Right ventricle myocardium superior (tissue), 1 donor: ENCODE measurements around the gene LMX1B. TPM values are rescaled to one million over a fixed set of nuclear protein-coding genes. Genes with fewer than 3 reads are reported as not detected.
A peak's percentile ranks its signal among the peaks of the same experiment; 100 is the strongest.

Experiments used
- ATAC-seq: fragments of 200-7000 bp; cut with Tn5 transposase; one replicate; pipeline ENCODE4 v1.9.1; 2020; ENCODE audit warnings: mild to moderate bottlenecking; ENCODE audit not compliant: poor library complexity
- DNase-seq: peaks from one replicate; pipeline ENCODE4 v3.0.0-alpha.2; 2020
- intact Hi-C: fragments of 100-400 bp; cut with DNase I; formaldehyde crosslinking; loops from one replicate; pipeline ENCODE4 v1.11.2; 2022
- total RNA-seq: library from RNA; stranded (reverse); fragmentation: NEBNext Ultra II Directional; extraction: Animal tissue kit (Norgen Biotek cat#: 25700); gene quantifications from one replicate; pipeline ENCODE4 v1.2.1, GENCODE V29; 2021
- donor health status: DM: no; HTN: yes; CAD: no; lungs with severe emphysema.

LMX1B gene
- total RNA-seq, 1 donor from 2014 or later, result 0.70 TPM

DNA sequence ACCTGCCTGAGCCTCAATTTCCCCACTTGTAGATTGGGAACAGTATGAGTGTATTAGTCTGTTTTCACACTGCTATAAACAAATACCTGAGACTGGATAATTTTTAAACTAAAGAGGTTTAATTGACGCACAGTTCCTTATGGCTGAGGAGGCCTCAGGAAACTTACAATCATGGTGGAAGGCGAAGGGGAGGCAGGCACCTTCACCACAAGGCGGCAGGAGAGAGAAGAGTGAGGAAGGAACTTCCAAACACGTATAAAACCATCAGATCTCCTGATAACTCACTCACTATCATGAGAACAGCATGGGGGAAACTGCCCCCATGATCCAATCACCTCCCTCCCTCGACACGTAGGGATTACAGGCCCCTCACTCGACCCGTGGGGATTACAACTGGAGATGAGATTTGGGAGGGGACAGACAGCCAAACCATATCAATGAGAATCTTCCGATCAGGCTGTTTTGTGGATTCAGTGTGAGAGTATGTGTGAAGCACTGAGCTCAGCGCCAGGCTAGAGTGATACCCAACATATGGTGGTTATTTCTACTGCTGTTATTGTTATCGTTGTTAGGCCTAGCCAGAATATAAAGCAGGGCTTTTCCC, 14.6 kb upstream of the LMX1B start:
- DNase-seq (no peak), ATAC-seq (no peak)
- intact Hi-C loops, result no loop called here

DNA sequence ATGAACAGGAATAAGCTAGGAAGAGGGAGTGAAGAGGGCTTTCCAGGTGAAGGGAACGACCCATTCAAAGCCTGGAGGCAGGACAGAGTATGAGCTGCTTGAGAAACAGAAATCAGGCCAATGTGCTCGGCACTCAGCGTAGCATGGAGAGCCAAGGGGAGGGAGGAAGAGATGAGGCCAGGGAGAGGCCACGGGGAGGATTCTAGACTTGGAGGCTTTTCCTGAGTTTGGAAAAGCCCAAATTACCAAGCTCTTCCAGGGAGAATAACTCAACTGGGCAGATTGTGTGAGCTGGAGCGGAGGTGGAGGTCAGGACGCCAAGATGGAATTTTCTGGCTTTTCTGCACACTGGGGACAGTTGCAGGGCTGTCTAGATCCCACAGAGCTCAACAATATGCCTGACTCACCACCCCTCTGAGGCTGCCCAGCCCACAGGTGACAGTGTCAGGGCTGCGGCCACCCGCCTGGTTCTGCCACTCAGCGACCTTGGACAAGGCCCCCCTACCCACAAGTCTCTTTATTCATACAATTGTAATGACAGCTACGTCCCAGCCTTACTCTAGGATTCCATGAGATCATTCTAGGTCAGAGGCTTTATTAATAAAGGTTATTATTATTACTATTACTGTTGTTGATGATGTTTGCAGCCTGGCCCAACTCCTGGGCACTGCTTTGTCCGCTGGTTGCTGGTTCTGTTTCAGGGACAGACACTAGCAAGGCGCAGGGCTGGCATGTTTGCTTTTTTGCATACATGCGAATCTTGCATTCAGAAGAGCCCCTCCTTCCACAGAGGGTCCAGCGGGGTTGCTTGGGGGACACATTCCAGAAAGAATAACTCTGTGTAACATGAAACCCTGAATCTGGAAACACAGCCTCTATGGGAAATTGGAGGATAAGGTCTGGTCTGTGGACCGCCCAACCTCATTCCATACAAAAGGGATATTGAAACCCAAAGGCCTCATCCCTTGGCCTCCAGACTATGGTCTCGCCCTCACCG, 9.4 kb upstream of the LMX1B start:
- intact Hi-C loops, result no loop called here
- ATAC-seq (peak; percentile 79), DNase-seq (no peak)

DNA sequence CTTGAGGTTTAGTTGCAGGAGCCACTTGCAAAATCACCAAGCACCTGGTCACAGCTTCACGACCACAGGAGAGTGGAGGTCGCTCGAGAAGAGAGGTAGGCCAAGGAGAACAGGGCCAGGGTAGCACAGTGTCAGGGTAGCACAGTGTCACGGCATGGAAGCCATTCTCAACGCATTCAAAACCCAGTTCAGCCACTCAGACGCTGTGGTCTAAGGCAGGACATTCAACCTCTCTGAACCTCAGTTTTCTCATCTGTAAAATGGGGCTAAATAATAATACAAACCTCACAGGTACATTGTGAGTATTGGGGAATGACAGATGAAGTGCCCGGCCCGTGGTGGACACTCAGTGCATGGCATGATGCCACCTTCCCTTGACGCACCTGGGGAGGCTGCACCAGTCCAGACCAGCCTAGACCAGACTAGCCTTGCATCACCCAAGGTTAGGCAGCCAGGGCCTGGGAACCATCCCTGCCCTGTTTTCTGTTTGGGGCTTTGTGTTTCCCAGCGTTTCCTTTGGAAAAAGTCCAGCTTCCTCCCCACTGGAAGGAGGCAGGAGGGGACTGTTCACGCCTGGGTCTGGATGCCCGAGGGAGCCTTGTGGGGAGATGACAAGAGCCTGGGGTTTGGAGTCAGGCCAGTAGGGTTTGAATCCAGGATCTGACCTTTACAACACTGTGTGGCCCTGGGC, 7.8 kb upstream of the LMX1B start:
- intact Hi-C loops, result no loop called here
- ATAC-seq (no peak), DNase-seq (no peak)

DNA sequence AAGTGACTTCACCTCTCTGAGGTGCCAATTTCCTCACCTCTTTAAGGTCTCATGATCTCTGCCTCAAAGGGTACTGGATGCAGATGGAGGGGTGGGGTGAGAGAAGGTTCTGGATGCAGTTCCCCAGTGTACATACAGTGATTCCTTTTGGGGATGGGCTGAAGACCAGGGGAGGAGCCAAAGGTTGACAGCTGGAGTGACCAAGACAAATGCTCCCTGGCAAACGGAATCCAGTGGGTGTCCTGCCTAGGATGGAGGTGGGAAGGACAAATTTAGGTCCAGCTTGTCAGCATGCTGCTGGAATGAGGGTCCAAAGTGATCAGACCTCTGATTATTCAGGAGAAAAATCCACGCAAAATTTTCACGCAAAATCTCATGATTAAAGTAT, 7.3 kb upstream of the LMX1B start:
- ATAC-seq (no peak), DNase-seq (no peak)
- intact Hi-C loops, result no loop called here

DNA sequence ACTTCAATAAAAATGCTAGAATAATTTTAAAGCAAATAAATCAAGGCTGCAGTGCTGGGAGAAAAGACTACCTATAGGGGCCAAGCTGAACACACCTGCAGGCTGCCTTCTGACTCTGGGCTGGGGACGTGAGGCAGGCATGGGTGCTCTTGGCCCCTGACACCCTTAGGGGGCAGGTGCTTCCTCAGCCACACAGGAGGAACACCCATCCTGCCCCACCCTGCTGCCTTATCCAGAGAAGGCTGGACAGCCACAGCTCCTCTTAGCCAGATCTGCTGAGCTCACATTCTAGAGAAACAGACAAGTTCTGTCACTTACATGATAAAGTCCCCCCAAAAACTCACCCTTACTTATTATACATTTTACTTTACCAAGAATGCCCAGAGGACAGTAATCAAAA, 6.6 kb upstream of the LMX1B start:
- no peak for ATAC-seq
- DNase-seq, result no peak
- intact Hi-C loops, result no loop called here

DNA sequence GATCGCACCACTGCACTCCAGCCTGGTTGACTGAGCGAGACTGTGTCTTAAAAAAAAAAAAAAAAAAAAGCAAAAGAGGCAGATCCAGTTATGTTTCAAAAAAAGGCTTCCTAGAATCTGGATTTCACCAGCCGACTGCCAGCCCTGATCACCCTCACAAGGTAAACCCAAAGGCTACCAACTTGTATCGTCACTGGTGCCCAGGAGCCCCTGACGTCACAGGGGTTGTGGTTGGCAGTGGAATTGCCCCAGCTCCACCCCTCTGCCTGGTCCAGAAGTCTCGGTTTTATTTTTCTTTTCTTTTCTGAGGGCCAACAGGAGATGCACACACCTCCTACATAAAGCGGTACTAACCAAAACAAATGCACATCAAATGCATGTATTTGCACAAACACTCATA, 6.0 kb upstream of the LMX1B start:
- DNase-seq (no peak), ATAC-seq (no peak)
- intact Hi-C loops, result no loop called here

DNA sequence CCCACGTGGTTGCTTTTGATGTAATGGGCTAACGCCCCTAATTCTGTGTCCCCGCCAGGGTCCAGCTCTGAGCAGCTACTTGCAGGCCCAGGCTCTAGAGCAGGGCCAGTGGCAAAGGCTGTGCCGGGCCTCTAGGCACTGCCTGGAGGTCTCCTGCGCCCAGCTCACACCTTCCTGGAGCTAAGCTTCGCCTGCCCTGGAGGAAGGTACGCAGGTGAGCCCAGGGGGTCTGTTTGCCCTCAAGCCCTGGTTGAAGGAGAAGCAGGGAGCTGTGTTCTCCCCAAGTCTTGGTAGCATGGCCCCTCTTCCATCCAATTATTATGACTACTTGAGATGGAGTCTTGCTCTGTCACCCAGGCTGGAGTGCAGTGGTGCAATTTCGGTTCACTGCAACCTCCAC, 5.2 kb upstream of the LMX1B start:
- ATAC-seq, result no peak
- intact Hi-C loops, result no loop called here
- no peak for DNase-seq

DNA sequence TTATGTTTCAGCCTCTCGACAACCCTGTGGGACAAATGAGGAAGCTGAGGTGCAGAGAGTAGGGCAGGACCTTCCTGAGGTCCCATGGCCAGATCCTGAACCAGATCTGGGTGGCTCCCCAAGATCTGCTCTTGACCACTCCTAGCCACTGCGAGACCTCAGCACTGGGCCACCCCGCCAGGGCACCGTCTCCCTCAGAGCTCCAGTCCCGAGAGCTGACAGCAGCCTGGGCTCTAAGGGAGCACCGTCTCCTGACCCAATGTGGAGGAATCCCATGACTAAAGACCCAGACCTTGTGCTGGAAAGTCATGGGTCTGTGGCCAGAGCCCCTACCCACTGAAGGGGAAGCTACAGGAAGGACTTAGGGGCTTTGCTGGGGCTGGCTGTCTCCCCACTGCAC, 4.5 kb upstream of the LMX1B start:
- intact Hi-C loops, result no loop called here
- no peak for DNase-seq
- no peak for ATAC-seq

DNA sequence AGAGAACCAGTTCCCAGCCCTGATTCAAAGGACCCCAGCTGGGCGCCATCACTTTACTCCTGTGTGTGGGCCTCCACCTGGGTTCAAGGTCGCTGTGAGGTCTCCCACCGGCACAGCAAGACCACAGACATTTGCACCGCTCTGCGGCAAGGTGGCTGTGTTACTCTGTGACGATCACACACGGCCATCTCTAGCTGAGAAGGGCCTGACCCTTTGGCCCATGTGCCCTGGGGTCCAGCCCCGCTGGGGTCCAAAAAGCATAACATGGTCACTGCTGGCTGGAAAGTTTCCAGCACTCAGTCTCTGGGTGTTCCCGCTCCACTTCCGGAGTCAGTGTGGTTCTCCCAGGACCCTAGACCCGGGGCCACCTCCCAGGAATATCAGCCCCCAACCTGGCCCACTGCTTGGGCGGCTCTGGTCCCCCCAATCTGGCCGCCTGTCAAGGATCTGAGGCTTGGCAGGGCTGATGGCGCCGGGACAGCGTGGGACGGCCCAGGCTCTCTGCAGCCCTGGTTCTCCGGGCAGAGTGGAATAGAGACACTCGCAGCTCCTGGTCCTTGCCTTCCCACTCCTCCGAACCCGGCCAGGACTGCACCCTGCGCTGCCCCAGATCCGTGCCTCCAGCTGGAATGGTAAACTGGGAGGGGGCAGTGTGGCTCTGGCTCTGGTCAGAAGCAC, 3.9 kb upstream of the LMX1B start:
- intact Hi-C loops, result loop anchor here (5.0 to 10.0 kb wide), 2 partner anchors 82 to 175 kb away; no protein-coding TSS in a partner anchor
- ATAC-seq (no peak), DNase-seq (no peak)

DNA sequence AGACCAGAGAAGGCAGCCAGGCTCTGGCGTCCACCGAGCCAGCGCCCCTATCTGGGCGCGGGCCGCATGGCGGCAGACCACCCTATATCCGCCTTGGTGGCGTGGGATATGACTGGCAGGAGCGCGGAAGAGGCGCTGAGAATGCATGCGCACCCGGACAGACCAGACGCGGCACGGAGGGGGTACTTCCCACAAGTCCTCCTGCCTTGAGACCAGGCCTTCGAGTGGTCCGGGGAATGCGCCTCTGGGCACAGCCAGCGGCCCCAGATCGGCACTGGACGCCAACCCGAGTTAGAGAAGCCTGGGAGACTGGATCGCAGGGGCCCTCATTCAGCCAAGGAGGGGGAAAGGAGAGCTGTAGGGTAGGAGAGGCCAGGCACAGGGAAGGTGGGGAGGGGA, 2.5 kb upstream of the LMX1B start:
- DNase-seq (no peak), ATAC-seq (peak; percentile 2)
- intact Hi-C loops, result loop anchor here (5.0 to 10.0 kb wide), 2 partner anchors 81 to 174 kb away; no protein-coding TSS in a partner anchor

DNA sequence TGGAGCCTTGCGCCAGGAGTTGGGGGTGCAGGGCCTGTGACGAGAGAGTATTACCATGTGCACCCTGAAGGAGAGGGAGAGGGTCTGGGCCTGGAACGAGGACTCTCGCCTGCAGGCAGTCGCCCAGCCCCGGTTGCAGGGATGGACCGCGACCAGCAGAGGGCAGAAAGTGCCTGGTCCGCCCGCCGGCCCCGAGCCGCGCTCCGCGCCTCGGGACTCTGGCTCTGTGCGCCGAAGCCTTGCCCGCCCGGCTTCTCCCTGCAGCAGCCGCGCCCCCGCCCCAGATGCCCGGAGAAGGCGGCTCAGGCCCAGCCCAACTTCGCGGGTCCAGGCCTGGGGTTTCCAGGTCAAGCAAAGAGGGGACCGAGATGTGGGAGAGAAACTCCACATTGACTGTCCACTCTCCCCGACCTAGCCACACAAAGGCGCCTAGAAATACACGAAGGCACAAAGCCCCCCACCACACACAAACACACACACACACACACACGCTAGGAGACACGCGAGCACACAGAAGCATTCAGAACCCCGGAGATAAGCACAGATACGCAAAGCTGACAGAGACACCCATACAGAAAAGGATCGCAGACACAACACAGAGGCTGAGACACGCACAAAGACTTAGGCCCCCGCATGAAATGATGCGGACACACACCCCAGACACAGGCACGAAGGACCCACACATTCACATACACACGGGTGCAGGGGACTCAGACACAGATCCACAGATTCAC, 2.0 kb upstream of the LMX1B start:
- intact Hi-C loops, result loop anchor here (5.0 to 10.0 kb wide), 2 partner anchors 81 to 173 kb away; no protein-coding TSS in a partner anchor
- DNase-seq (peak; percentile 85), ATAC-seq (peak; percentile 93)

DNA sequence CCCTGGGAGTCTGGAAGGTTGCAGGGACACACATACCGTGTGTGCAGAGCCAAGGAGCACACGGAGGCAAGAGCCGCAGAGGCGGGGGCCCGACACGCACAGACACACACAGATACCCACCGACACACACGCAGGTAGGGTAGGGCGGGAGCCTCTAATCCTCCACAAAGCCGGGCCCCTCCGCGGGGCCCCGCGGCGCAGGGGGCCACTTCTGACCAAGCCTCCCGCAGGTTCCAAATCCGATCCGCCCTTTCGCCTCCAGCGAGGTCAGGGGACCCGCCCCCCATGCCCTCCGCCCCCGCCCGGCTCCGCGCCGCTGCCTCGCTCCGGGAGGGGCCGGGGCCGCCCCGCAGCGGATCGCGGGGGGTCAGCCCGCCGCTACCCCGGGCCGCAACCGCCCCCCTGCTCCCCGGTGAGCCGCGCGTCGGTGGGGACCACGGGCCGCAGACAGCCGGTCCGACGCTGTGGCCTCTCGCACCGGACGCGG, 1.4 kb upstream of the LMX1B start:
- DNase-seq (no peak), ATAC-seq (no peak)
- intact Hi-C loops, result loop anchor here (5.0 to 10.0 kb wide), 2 partner anchors 80 to 172 kb away; no protein-coding TSS in a partner anchor

DNA sequence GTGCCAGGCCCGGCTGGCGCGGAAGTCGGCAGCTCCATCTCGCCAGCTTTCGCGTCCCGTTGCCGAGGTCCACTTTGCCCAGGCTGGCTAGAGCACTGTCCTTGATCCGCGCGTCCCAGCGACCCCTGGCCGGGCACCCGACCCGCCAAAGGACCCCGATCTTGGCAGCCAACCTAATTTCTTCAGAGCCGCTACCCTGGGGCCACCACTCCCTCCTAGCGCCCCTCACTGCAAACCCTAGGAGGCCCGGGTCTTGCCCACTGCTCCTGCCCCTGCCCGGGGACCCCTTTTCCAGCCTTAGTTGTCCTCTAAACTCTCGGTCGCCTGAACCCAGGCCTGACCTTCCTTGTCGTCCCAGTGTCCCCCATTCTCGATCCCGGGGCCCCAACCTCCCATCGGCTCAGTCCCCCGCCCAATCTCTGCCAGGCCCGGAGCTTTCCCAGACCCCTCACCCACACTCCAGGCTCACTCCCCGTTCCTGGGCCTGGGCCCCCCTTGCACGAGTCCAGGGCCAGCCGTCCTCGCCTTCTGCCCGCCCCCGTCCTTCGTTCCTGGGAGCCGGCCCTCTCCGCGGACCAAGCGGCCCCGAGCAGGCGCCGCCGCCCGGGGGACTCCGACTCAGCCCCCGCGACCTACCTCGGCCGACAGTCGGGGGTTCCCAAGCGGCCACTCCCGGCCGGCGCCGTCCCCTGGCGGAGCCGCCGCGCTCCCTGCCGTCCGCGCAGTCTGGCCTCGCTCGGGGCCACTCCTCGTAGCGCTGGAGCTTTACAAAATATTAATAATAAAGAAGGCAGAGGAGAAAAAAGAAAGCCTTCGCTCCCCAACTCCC, 701 bp upstream of the LMX1B start:
- no peak for ATAC-seq
- DNase-seq, result no peak
- intact Hi-C loops, result loop anchor here (5.0 to 10.0 kb wide), 2 partner anchors 79 to 172 kb away; no protein-coding TSS in a partner anchor

DNA sequence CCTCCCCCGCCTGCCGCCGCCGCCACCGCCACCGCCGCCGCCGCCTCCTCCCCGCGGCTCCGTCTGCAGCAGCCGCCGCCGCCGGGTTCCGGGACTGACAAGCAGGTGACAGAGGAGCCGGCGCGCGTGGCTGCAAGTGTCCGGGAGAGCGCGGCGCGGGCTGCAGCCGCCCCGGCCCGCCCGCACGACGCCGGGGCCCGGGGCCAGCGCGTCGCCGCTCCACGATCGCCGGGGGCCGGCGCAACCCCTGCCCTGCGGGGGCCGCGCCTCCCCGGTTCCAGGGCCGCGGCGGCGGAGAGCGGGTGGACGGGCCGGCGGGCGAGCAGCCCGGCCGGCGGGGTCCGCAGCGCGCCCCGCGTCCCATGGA, 343 bp downstream of the LMX1B start:
- ATAC-seq (no peak), DNase-seq (no peak)
- intact Hi-C loops, result loop anchor here (5.0 to 10.0 kb wide), 2 partner anchors 78 to 171 kb away; no protein-coding TSS in a partner anchor

DNA sequence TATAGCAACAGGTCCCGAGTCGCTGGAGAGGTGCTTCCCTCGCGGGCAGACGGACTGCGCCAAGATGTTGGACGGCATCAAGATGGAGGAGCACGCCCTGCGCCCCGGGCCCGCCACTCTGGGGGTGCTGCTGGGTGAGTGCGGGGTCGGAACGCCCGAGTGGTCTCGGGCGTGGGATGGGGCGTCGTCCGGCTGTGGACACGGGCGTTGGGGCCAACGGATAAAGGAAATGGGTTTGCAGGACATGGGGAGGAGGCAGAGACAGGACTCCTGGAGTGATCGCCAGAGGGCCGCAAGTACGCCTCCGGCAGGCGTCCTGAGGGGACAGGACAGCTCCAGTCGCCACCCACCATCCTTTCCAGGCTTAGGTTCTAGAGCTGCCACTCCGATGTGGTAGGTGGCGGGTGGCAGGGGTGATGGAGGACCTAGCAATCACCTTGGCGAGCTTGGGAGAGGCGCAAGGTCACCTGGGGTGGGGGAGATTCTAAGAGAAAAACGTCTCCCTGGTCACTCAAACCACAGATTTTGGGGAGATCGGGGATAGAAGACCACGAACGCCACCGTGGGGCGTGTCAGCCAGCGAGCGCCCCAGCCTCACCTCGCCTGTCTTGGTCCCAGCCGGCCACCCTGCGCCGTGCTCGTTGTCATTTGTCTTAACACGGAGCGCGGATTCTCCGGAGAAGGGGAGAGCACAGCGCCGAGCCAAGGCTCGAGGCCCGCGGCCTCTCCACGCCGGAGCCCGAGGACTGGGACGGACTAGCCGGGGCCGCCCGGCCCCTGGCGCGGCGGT, 922 bp downstream of the LMX1B start:
- ATAC-seq, result no peak
- no peak for DNase-seq
- intact Hi-C loops, result loop anchor here (5.0 to 10.0 kb wide), 2 partner anchors 78 to 170 kb away; no protein-coding TSS in a partner anchor

DNA sequence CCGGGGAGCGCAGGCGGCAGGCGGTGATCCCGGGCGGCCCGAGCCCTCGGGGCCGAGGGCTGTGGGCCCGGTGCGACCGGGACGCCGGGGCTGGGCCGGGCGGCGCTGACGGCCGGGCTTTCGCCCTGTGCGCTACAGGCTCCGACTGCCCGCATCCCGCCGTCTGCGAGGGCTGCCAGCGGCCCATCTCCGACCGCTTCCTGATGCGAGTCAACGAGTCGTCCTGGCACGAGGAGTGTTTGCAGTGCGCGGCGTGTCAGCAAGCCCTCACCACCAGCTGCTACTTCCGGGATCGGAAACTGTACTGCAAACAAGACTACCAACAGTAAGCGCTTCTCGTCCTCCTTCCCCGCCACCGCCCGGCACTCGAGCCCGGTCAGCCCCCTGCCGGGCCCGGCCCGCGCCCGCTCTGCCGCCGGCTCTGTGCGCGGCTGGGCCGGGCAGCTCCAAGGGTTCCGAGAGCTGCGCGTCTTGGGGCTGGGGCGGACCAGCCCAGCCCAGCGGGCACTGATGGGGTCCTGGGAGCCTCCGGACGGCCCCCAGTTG, 1.6 kb downstream of the LMX1B start:
- DNase-seq, result no peak

More for the DNA sequence above, 1.6 kb downstream of the LMX1B start:
- ATAC-seq, result peak; percentile 11
- intact Hi-C loops, result loop anchor here (10.0 kb wide), 1 partner anchor 169 kb away; no protein-coding TSS in a partner anchor
